GM18507 (cell line): ENCODE measurements around the gene NUAK1.

Experiments
- DNase-seq: peaks from one replicate; pipeline ENCODE4 v3.0.0; 2011; ENCODE audit warnings: low read depth; ENCODE audit not compliant: insufficient read length; ENCODE audit errors: extremely low spot score
- FAIRE-seq: peaks from 2 replicates; lab custom pipeline; 2011; peaks lifted over from hg19 to GRCh38; lab: Jason Lieb, UNC

Gene NUAK1

DNA sequence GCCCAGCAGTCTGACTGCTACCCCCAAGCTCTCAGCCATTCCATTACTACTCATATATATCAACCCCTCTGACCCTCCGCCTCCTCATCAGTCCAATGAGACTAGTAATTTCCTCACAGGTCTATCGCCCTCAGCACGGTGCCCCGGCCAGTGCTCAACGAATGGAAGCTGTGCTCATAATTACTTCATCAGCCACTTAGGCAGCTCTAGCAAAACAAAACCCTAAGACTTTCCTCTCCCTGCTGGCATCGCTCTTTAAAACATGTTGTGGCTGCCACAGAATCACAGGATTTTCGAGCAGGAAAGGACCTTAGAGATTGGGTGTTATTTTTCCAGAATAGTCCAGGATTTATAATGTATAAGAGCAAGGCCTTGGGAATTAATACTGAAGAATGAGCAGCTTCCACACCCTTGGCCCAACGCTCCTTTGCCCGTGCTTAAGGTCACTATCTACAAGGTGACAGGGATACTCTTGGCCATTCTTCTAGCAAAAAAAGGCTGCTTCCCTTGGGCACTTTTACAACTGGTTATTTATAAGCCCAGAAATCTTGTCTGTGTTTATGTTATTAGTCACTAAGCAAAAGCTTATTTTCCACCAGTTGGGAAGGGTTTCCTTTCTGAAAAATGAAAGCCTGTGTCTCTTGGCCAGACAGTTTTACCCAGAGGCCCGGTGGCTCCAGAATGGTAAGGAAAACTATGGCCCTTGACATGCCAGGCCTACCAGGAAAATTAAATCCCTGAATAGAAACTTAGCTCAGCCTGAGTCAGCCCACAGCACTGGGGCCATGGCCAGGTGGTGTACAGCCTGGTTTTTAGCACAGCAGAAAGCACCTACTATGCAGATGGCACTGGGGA is 47.9 kb downstream of the NUAK1 start:
- DNase-seq (no peak), FAIRE-seq (no peak)

DNA sequence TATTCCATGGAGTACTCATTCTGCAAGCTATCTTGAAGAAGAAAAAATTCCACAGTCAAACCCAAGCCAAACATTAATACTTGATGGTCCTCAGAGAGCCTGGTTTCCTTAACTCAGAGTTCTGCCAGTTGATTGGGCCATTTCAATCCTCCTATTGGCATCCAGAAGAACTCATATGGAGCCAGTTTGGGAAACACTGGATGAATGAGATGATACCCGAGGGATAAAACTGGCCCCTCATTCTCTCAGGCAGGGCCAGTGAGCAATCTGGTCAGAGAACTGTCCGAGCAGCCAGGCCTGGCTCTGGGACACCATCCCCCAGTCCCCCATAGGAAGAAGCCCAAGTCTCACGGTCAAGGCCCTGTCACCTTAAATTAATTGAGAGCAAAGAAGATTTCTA is 48.8 kb downstream of the NUAK1 start:
- FAIRE-seq (no peak), DNase-seq (no peak)

DNA sequence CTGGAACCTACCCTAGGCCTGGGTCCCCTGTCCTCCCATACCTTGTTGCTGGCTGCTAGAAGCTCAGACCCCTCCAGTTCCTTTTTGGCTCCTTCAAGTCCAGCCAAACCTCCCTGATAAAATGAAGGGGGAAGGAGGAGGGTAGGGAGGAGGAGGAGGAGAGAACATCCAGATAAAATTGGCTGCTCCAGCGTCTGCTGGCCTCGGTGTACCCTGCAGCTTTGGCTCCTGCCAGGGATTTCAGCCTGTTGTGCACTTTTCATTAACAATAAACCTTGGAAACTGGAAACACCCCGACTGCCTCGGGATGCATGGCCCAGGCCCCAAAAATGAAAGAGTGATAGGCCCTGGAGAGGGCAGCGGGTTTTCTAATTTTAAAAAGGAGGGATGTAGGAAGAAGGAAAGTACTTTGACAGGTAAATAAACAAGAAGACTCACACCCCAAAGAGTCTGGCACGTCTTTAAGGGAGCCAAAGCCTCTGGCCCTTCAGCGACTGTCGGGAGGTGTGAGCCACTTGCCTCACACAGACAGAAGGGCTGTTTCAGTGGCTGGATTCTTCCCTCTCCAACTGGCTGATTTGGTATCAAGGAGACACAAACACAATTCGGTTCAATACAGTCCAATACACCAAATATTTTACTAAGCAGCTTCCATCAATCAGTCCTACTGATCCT is 49.8 kb downstream of the NUAK1 start:
- FAIRE-seq (no peak), DNase-seq (no peak)

DNA sequence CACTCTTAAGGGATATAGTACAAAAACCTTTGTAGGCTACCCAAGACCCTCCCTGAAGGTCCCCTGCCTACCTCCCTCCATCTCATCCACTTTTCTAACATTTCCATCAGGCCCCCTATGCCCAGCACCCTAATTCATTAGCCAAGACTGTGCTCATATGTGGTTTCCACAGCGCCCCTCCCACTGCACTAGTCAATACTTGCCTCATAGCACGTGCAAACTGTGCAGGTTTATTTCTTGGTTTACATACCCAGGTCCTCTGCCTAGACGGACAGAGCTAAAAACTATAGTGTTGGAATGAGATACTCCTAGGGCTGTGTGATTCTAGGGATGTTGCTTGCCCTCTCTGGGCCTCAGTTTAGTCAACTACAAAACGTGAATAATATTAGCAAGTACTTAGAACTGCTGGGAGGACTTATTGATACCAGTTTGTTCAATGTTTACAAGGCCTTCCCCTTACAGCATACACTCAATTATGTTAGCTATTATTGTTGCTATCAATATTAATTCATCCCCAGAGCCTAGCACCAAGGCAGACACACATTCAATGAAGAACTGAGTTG is 50.4 kb downstream of the NUAK1 start:
- FAIRE-seq (no peak), DNase-seq (no peak)

DNA sequence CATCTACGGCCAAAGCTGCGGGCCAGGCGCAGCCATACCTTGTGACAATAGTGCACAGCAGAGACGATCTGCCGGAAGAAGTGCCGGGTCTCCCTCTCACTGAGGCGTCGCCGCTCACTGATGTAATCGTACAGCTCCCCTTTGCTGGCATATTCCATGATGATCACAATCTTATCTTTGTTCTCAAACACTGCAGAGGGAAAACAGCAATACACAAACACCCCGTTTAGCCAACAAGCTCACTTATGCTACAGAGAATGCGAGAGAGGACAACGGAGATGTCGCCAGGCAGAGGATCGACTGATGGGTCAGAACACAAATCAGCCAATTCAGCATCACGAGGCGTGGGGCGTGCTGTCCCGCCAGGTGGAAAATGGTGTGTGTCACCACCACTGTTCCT is 52.1 kb downstream of the NUAK1 start:
- no peak for DNase-seq
- FAIRE-seq = no peak

DNA sequence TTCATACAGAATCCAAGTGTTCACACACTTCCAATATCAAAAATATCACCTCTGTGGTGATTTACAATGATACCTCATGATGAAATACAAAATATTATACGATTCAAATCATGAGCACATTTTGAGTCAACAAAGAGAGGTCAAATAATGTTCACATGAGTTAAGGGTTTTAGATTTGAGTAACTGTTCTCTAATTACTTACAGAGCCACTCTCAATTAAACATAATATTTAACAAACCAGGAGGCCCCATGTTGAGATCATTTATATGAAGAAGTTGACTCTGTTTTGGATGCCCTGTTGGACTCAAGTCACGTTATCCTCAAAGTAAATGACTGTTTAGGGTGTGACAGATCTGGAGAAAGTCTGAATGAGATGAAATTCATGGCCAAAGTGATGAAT is 53.5 kb downstream of the NUAK1 start:
- FAIRE-seq = no peak
- no peak for DNase-seq

DNA sequence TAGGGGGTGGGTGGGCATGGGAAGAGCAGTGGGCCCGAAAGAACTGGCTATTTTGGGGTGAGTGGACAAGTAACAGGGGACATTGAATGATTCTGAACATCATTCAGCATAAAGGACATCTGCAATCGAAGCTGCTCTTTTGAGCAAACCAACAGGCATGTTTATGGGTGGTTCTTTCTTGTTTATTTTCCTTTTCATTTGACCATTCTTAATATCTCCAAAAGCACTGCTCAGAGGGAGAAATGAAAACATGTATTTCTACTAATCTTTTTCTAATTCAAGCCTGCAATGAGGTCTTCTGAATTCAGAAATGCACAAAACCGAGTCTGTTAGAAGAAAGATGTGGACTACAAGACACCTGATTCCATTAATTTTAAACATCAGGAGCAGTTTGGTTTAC is 54.0 kb downstream of the NUAK1 start:
- FAIRE-seq (no peak), DNase-seq (no peak)

DNA sequence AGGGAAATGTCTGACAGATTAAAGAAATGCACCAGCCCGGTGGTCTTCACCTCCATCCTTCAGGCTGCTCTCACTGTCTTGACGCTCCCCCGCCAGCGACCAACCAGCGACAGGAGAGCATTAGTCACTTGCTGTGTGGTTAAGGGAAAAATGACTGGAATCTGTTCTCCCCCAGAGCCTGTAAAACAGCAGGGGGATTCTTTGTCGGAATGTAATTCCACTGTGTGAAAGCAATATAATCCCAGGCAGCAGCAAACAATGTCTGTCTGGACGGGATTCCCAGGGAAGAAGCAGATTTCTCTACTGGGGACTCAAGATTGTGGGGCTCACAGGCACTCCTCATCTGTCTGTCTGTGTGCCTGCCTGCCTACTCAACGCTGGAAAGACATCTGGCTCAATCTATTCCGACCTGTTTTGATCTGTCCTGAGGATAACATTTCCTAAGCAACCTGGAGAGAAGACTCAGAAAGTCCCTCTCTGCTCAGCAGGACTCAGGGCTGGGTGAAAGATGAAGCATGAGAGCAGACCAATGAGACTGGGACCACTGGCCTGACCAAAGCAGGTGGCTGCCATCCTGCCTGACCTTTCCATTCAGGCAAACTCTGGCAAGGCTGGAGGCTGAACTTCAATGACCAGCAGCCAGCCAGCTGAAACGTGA is 54.6 kb downstream of the NUAK1 start:
- FAIRE-seq = no peak
- DNase-seq = no peak

DNA sequence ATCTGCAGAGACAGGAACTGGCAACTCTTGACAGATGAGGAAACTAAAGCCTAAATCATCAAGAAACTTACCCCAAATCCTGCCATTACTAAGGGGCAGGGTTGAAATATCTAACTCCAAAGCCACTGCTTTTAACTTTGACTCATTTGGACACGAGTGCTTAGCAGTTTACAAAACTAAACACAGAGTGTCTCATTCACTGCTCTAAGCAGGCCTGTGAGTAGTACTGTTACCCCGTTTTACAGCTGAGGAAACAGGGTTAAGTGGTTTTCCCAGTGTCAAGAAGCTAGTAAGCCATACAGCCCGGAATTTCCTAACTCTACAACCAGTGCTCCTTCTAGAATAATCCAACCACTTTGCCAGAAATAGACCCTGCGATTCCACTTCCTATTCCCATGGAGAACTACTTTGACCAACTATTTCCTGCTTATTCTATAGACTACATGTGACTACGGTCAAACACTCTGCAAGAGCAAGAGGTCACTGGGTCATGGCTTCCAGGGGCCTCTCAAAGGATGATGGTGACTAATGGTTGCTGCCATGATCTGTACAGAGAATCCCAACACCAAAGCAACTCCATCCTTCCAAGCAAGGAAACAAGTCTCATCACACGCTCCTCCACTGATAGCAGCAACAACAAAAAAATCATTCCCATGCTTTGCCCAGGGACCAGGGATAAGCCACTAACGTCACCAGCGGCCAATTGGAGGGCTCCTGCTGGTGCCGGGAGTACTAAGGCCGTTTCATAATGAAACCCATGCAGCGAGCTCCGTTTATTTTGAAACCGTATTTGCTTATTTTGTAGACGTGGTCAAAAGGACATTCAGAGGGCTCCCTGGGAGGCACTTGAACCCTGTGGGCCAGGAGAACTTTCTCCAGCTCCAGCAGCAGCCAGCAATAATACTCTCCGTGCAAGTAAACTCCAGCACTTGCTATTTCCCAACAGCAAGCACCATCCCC is 56.3 kb downstream of the NUAK1 start:
- DNase-seq = no peak
- FAIRE-seq = no peak

DNA sequence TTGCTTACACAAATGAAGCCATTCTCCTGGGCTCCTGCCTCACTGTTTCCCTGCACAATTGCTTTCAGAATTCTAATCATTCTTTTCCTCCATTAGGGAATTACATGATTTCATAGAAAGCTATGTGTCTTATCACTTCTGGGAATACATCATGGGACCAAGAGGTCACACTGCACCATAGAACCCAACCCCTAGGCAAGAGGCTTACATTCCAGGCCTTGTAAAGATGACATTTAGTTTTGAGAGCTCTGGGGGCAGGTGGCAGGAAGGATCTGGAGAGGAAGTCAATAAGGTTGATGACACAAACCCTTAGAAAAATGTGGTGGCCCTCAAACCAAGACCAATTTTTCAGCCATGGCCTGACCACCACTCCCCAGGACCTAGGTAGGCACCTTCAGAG is 57.1 kb downstream of the NUAK1 start:
- DNase-seq = no peak
- FAIRE-seq = no peak

DNA sequence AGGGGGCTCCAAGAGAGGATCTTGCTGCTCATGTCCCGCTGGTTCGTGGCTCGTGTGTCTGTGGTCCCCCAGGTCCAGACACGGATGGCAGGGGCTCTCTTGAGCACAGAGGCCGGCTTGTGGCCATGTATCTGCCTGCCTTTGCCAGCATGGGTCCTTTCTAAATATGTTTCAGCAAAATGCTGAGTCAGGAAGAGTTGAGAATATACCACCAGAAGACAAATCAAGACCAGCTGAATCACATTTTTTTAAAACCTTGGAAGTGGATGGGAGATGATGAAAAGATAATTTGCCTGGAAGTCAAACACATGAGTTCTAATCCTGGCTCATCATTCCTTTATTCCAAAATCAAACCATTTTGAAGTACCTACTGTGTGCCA is 58.0 kb downstream of the NUAK1 start:
- no peak for FAIRE-seq
- DNase-seq = no peak

DNA sequence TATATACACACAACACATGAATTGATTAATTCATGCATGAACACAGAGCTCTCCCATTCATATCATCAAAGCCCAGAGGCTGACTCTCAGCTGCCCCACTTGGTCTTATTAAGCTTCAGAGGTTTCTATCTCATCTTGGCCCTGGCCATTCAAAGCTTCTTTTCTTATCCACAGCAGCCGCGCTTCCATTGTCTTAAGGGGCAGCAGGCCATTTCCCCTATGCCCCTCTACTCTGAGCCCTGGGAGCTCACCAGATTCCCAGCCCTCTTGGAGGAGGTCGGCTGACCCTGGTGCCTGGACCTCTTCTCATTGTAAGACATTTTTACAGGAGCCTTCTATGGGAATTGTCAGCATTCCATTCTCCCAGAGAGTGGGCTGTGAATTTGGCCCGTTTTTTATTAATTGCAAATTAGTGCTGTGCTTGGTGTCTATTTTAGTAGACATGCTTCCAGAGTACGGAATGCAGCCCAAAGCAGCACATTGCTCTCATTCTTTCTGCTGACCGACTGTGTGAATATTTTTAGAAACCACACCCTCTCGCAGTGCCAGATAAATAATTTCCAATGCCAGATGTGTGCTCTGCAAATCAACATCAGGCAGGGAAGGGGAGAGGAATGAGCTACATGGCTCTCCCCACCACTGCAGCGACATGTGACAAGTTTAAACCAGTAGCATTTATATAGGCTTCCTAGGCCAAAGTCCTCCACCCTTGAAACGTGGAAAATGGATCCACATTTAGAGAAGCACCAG is 58.5 kb downstream of the NUAK1 start:
- FAIRE-seq = no peak
- no peak for DNase-seq

DNA sequence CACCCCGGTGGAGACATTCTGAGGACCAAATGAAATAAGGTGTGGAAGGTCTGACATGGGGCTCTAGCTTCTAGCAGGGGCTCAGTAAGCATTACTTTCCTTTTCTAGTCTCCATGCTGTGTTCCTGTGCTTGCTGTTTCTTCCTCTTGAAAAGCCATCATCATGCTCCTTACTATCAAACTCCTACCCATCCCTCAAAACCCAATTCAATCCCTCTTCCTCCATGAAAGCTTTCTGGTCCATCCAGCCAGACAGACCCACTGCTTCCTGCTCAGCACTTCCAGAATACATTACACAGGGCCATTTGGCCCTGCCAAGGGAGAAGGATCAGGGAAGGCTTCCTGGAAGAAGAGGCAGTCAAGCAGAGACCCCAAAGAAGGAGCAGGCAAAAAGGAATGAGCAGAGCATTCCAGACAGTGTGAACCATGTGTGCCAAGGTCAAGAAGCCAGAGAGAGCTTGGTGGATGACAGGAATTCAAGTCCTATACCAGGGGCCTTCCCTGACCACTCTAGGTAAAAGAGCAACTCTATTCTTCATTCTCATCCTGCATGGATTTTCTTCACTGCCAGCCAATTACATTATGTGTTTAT is 59.5 kb downstream of the NUAK1 start:
- DNase-seq (no peak), FAIRE-seq (no peak)

DNA sequence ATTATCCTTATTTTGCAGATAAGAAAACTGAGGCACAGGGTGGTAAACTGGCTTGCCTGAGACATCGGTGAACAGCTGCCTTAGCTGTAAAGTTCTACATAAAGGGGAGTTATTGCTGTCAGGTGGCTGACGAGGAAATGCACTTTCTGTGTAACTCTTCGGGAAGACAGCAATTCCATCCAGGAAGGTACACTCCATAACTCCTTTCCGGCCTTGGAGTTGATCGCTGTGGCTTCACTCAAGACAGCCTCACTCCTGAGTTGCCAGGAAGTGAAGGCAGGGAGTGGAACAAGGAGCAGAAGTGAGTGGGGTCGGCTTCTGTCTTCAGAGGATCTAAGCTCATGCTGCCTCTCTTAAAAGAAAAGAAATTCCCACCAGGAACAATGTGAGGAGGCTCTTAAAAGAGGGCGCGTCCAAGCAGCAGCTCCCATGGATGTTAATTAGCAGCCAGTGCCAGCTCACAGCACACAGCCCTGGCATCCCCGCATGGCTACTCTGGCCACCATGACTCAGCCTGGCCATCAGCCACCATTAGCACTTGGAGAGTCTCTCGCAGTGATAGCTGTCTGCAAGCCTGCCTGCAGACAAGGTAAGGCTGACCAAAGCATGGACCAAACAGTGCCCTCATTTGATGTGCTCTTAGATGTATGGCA is 60.3 kb downstream of the NUAK1 start:
- no peak for DNase-seq
- no peak for FAIRE-seq

DNA sequence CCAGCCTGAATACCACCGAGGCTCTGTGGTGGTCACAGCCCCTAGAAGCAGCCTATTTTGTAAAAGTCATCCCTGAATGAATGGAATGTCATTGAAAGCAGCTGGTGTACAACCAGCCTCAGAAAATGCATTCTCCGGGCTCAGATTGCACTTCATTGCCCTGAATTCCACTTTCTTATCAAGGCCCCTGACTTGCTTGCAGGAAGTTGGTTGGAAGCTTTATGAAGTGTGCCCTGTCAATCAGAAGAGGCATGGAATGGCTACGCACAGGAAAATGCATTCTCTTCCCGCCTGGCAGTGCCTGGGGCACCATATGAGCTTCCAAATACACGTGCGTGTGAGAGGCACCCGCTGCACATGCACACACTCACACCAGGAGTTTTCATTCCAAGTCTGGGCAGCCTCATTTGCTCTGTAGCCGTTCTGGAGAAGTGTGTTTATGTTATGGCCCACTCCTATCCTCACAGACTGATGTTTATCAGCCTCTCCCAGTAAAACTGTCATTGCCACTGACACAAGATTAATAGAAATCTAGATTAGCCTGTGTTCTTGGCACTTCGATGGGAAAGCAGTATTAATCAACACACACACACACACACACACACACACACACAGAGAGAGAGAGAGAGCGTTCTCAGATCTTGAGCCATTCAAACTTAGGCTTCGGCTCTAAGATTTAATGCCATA is 63.9 kb downstream of the NUAK1 start:
- FAIRE-seq (no peak), DNase-seq (no peak)

DNA sequence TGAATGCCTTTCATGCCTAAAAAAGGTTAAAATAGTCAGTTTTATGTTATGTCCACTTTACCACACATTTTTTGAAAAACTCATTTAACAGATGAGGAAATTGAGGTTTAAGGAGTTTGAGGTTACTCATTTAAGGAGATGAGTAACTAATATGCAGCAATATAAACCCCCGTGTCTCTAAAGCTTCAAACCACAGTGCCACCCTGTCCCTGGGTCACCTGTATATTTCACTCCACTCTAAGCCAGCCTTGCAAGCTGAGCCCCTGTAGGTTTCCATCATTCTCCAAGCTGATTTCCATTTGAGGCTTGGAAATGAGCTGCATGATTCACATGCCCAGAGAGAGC is 64.4 kb downstream of the NUAK1 start:
- DNase-seq (no peak), FAIRE-seq (no peak)

DNA sequence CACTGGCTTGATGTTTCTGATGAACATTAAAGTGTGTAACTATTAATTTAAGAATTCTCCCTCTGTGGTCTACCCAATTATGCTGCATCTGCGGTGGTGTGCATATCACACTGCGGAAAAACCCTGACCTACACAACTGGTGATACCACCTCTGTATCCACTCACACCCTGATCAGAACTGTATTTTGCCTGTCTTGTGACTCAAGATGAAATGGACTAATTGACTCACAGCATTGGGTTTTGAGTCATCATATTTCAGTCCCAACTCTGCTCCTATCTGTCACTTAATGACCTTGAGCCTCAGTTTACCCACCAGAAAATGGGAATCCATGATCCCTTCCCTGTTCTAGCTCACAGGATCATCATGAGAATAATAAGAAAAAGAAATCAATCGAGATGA is 65.6 kb downstream of the NUAK1 start:
- no peak for FAIRE-seq
- DNase-seq = no peak
